Mucosa of descending colon (tissue), 3 donors: ENCODE measurements around the gene C2orf68. TPM values are rescaled to one million over a fixed set of nuclear protein-coding genes. Genes with fewer than 3 reads are reported as not detected.

Experiments used
- ATAC-seq: fragments of 200-7000 bp; cut with Tn5 transposase; one replicate; pipeline ENCODE4 v1.9.1; 2020; ENCODE audit warnings: mild to moderate bottlenecking, moderate library complexity
- DNase-seq, 3 donors: peaks; one replicate each; pipeline ENCODE4 v3.0.0-alpha.2; 2020
- H3K36me3 ChIP-seq: fragments of 200-600 bp; one replicate; pipeline ENCODE4 v1.8.0; 2021; ENCODE audit warnings: low read depth, mild to moderate bottlenecking
- H3K4me1 ChIP-seq: fragments of 200-600 bp; one replicate; pipeline ENCODE4 v1.8.0; 2021; ENCODE audit warnings: low read depth, mild to moderate bottlenecking
- H3K4me3 ChIP-seq: fragments of 200-600 bp; one replicate; pipeline ENCODE4 v1.8.0; 2021; ENCODE audit warnings: mild to moderate bottlenecking
- H3K9me3 ChIP-seq: fragments of 200-600 bp; one replicate; pipeline ENCODE4 v1.8.0; 2021; ENCODE audit warnings: mild to moderate bottlenecking
- intact Hi-C, 2 donors: fragments of 100-400 bp; cut with DNase I in 1 of 2; cut with micrococcal nuclease in 1 of 2; formaldehyde crosslinking; loops; one replicate each; pipeline versions ENCODE4 v1.11.0 to v1.11.1; 2022; cut with DNase I, micrococcal nuclease
- total RNA-seq, 3 donors: library from RNA; stranded (reverse); fragmentation: NEBNext Ultra II Directional in 2 of 3; extraction: Animal tissue kit (Norgen Biotek cat#: 25700) in 2 of 3; gene quantifications; one replicate each; pipeline versions ENCODE4 v1.2.1 to v1.2.4, GENCODE V29; 2021 to 2023
- TF ChIP-seq, protein P1 (sequence below): fragments of 200-600 bp; IDR thresholded peaks from one replicate; pipeline ENCODE4 v1.8.0; 2022; ENCODE audit warnings: antibody characterized with exemption, mild to moderate bottlenecking
- donor health status: DM: no; HTN: no; CAD: no; lungs with moderate emphysema.
- donor health status: DM: no; HTN: no; CAD: no.
- donor health status: DM: no; HTN: yes; CAD: no.

The C2orf68 gene
- total RNA-seq, 3 donors from 2014 or later = 36.4 to 45.5 (median 36.7) TPM

DNA sequence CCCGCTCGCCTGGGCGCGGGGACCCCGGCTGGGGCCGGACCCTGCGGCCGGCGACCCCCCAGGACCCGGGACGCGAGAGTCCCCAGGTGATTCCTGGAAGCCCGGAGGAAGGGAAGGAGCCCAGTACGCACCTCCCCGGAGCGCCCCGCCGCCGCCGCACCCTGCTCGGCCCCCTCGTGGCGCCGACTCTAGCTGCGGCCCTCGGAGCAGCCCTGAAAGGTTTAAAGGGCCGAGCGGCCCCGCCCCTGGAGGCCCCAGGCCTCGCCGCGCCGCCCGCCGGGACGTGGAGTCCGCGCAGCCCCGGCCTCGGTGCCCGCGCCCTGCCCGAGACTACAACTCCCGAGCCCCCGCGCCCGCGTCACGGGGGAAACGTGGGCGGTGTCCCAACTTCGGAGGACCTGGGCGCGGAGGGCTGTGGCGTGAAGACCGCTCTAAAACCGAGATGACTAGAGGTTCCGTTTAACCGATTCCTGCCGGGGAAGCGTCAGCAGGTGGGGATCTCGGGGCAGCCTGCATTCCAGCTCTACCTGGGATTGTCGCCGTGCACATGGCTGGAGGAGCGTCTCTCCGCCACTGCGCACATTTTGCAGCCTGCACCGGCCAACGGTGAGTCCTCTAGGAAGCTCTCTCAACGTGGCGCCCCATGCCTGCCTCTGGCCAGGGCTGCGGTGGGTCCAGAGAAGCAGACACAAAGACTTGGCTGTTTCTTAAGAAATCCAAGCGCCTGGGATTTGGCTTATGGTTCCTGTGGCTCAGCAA lies 9.2 kb downstream of the C2orf68 start, which contains the start of gene TMEM150A:
Gene TMEM150A, minus strand, starts transcription at position 223 of the 759 bp plus-strand sequence. CDS start 750 bp downstream, outside the sequence.
- ATAC-seq (peak; percentile 96), DNase-seq (peak; percentile 94 to 96 (median 96))
- Histone ChIP-seq H3K9me3 (no peaks in the 10 kb centered on the region), H3K36me3 (no peaks in the 10 kb centered on the region), H3K4me1 (peaks cover 23% of the 10 kb centered on the region), H3K4me3 (peak within 1 kb of the TSS; percentile 54)
- intact Hi-C loops = no loop called here
- TF ChIP-seq, protein P1, sequence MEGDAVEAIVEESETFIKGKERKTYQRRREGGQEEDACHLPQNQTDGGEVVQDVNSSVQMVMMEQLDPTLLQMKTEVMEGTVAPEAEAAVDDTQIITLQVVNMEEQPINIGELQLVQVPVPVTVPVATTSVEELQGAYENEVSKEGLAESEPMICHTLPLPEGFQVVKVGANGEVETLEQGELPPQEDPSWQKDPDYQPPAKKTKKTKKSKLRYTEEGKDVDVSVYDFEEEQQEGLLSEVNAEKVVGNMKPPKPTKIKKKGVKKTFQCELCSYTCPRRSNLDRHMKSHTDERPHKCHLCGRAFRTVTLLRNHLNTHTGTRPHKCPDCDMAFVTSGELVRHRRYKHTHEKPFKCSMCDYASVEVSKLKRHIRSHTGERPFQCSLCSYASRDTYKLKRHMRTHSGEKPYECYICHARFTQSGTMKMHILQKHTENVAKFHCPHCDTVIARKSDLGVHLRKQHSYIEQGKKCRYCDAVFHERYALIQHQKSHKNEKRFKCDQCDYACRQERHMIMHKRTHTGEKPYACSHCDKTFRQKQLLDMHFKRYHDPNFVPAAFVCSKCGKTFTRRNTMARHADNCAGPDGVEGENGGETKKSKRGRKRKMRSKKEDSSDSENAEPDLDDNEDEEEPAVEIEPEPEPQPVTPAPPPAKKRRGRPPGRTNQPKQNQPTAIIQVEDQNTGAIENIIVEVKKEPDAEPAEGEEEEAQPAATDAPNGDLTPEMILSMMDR = peak; percentile 22

DNA sequence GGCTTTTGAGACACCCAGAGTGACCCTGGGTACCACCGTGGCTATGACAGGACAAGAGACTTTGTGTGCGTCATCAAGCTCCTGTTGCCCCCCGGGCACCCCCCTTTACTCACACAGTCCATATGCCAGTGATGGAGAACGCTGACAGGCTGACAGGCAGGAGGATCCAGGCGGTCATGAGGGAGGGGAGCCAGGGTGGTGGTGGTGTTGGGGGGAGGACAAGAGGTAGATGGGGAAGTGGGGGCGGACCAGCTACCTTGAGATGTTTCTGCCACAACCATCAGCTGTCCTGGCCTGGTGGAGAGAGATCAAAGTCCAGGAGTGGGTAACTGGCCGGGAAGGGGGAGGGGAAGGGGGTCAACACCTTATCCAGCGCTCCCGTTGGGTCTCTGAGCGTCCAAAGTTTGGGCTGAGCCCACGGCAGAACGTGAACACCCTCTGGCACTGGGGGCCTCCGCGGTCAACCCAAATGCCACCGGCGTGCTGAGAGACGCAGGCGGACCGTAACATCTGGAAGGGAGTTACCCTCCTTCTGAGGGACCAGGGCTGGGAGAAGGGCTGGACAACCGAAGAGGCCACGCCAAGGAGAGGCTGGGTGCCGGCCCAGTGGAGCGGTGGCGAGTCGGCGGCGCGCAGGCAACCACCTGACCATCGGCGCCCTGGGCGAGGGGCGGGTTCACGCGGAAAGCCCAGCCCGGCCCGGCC lies 9.9 kb downstream of the C2orf68 start:
- Histone ChIP-seq H3K9me3 (no peaks in the 10 kb centered on the region), H3K36me3 (no peaks in the 10 kb centered on the region), H3K4me3 (peak overlapping the region; percentile 54), H3K4me1 (peaks cover 24% of the 10 kb centered on the region)
- TF ChIP-seq, protein P1 = no peak
- DNase-seq = peak; percentile 68 to 82 (median 81)
- ATAC-seq = peak; percentile 66
- intact Hi-C loops = no loop called here

DNA sequence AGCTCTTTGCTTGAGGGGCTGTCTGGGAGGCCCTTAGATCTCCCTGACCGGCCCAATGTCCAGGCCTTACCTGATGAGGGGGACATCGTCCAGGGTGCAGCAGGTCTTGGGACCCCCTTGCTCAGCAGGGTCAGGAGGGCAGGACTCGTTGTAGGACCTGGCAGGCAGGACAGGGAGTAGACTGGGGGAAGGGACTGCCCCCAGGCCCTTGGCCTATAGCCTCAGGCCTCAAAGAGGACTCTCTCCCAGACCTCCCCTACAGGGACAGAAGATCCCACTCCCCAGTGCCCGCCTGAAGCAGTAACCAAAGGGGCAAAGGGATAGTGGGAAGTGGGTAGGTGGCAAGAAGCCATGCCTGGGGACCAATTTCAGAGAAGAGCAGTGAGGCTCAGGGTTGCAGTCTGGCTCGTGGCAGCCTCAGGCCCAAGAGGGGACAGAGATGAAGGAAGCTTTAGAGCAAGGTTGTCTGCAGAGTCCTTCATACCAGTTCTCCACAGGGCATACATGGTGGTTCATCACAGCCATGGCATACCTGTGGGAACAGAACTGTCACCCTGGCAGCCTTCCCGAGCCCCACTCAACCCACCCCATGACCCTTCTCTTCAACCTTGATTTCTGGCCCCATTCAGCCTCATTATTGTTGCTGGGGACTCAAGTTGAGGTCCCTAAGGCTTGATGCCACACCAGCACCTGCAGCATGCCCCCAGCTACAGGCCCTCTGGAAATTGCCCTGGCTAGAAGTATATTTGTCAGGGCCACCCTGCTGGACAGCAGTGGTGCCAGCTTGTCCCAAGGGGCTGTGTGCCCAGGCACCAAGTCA lies 10.7 kb downstream of the C2orf68 start:
- no peaks in the 10 kb centered on the region for H3K9me3 ChIP-seq
- TF ChIP-seq, protein P1 = no peak
- no peaks in the 10 kb centered on the region for H3K36me3 ChIP-seq
- no peak overlapping the region for H3K4me3 ChIP-seq
- H3K4me1 ChIP-seq = peaks cover 31% of the 10 kb centered on the region
- intact Hi-C loops = no loop called here
- peak in 2 of 3 donors; percentile 36 to 37 for DNase-seq
- no peak for ATAC-seq

DNA sequence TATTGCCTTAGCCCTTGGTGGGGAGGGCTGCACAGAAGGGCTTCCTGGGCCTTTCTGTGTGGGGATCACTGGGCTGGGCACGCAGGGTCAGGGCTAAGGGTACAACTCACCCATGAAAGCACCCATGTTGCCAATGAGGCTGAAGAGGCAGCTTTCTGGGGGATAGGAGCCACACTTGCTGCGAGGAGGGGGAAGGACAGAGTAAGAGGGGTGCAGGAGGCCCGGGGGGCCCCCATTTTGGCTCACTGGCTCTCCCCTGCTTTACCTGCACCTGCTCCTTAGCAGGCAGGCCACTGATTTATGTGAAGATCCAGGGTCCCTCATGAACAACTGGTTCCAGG lies 11.7 kb downstream of the C2orf68 start:
- intact Hi-C loops = no loop called here
- TF ChIP-seq, protein P1 = no peak
- no peaks in the 10 kb centered on the region for H3K36me3 ChIP-seq
- H3K4me1 ChIP-seq = peaks cover 28% of the 10 kb centered on the region
- DNase-seq (no peak), ATAC-seq (no peak)
- no peak overlapping the region for H3K4me3 ChIP-seq
- no peaks in the 10 kb centered on the region for H3K9me3 ChIP-seq

DNA sequence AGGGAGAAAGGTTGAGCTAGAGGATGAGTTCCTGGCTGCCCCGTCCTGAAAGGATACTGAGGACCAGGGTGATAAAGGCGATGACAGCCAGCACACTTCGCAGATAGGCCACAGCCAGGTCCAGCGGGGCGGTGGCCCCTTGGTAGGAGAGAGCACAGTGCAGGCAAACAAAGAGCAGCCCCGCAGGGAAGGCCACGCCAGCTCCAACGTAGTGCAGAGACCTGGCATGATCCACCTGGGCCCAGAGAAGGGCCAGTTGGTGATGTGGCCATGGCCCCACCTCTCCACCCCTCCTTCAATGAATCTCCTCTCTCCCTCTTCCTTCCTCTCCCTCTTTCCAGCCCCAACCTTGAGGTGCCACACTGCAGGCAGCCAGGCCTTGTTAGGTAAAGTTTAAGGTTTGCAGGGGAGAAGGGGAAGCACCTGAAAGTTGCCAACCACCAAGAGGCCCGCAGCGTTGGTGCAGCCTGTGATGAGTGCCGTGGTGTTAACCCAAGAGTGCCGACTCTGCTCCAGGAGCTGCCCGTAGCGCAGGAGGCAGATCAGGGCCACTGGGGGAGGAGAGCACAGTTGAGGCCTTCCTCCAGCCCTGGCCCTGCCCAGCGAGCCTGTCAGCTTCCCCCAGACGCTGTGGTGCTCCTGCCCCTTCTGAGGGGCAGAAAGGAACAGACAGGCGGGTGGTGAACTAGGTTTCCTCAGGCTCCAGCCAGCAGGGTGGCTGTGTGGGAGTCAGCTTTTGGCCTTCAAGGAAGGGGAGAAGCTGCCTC lies 12.2 kb downstream of the C2orf68 start:
- ATAC-seq = no peak
- DNase-seq = peak in 2 of 3 donors; percentile 30 to 47
- no peak overlapping the region for H3K4me3 ChIP-seq
- intact Hi-C loops = no loop called here
- TF ChIP-seq, protein P1 = no peak
- H3K9me3 ChIP-seq = no peaks in the 10 kb centered on the region
- H3K4me1 ChIP-seq = peaks cover 27% of the 10 kb centered on the region
- H3K36me3 ChIP-seq = no peaks in the 10 kb centered on the region
